Hematopoietic multipotent progenitor cell treated with erythropoietin and hydrocortisone succinate and interleukin-3 and kit ligand, for 17 days (in vitro differentiated cells): ENCODE results near the gene HMGB1.

Experiments
- DNase-seq: peaks from one replicate; pipeline ENCODE4 v3.0.0-alpha.2; 2015; ENCODE audit warnings: low spot score

Gene HMGB1

DNA sequence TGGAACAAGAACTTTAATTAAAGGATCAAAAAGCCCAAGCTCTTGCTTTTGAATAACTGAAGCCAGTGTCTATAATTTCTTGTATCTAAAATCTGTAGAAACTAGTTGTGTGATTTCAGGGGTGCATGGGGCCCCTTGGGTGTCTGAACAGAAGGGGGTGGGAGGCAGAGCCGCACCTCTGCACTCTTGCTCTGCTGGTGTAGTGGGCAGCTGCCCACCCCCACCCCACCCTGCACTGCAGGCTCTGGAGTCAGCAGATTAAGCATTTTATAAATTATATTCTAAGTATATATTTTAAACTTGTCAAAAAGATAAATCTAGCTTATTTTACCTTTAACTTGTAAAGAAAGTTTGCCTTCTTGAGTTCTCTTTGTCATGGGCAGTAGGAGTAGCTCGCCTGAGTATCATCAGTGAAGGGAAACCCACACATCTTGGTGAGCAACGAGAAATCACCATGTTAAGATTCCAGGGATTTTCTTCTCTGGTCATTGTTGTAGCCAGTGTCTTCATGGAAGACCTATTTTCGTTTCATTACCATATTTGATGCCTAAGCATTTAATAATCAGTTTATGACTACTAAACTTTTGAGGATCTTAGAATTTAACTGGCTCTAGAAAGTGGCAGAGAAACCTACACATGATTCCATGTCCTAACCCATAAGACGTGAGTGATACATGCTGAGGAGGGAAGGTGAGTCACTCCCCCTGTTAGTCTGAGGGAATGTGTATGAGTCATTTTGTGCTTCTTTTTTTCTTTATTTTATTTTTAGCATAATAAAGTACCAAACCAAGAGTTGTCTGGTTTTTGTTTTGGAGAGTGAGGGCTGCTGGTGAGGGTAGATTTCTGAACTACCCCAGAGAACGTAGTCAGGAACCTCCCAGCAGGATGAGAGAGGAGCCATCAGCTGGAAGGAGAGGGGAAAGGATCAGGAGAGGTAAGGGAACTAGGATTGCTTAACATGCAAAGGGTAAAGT lies 35.7 kb downstream of the HMGB1 start:
- no peak for DNase-seq

DNA sequence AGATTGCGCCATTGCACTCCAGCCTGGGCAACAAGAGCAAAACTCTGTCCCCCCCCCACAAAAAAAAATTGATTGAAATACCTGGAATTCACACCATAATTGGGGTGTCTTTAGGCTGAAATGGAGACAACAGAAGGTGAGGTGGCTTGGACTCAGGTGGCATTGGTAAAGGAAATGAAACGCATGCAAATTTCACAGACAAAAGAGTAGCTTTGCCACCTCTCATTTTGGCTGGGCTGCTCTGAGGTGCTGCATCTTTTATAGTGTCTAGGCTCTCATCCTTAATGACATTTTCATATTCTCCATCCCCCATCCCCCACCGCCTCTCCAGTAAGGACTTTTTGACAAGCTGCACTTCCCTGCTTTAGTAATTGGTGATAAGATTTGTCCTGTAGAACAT lies 36.5 kb downstream of the HMGB1 start:
- DNase-seq, result no peak

DNA sequence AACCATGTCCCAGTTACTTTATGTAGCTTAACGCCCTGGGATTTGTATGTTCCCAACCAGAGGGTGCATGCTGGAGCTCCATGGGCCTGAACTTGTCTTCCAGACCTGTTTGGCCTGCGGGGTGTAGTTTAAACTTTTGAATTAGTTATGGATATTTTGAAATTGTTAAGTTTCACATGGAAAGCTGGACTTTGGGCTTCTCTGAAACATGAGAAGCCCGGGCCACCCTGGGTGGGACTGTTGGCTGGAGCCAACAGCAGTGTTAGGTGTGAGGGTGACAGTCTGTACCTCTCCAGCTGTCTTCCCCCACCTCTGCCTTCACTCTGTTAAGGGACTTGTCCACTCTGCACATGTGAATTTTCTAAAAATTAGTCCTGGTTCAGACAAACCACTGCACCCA lies 41.8 kb downstream of the HMGB1 start:
- DNase-seq, result no peak

DNA sequence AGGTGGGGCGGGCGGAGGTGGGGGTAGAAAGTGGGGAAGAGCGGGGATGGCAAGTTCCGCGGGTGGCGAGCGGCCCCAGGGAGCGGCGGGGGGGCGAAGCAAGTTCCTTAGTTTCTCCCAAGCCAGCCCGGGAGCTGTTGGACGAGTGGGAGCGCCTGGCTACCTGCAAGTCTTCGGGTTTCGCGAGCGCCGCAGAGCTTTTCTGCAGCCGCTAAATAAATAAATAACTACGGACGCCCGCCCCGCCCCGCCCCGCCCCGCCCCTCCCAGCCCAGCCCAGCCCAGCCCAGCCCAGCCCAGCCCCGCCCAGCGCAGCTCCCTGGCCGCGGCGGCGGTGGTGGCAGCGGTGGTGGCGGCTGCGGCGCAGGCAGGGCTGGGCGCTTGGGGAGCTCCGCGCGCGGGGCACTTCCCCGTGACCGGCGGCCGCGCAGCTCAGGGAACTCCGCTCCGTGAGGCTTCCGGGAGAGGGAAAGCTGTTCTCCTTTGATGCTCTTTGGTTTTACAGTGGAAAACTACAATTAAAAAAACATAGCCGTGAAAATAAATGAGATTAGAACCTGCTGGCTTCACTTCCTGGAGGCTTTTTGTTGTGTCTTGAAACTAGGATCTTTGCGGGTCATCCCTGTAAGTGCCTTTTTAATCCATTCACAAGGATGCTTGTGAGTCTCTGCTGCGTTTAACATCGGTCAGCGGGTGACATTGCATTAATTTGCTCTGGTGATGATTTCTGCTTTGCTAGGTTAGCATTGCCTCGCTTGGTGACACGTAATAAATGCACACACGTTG lies 43.5 kb downstream of the HMGB1 start, which contains the start of gene UBE2L5:
Gene UBE2L5 (plus strand): TSS at position 440 of the 786 bp plus-strand sequence. CDS start 5,498 bp downstream, outside the sequence.
- DNase-seq, result peak; percentile 16

DNA sequence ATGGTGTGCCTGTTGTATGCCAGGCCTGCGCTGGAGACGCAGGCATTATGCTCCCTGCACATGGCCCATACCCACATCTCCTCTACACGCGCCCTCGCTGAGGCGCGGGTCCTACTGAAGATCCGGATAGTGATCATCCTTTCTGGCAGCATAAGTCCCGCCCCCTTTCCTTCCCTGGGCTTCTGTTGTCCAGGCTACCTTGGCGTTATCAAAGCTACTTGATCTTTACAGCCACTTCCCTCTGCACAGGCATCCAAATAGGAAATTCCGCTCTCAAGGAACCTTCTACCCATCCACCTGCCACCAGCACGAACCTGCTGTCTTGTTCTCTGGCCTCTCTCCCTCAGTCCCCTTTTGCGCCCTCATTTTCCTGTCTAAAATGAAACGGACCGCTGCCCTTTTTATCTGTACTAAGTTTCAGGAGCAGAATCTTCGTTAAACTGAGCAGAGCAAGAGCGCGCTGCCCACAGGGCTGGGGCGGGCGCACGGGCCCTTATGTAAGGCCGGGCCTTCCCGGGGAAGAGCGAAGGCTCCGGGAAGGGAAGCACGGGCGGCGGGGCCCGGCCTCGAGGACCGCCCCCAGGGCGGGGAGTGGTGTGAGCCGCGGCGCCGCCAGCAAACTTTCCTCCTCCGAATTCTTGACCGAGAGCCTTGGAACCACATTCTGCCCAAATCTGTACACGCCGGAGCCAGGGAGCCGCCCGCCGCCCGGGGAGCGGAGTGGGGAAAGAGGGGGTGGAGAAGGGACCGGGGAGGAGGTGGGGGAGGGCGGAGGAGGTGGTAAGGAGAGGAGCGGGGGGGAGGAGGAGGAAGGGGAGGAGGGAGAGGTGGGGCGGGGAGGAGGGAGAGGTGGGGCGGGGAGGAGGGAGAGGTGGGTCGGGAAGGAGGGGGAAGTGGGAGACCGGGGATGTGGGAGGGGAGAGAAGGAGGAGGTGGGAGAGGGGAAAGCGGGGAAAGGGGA lies 44.4 kb downstream of the HMGB1 start:
- DNase-seq, result no peak

DNA sequence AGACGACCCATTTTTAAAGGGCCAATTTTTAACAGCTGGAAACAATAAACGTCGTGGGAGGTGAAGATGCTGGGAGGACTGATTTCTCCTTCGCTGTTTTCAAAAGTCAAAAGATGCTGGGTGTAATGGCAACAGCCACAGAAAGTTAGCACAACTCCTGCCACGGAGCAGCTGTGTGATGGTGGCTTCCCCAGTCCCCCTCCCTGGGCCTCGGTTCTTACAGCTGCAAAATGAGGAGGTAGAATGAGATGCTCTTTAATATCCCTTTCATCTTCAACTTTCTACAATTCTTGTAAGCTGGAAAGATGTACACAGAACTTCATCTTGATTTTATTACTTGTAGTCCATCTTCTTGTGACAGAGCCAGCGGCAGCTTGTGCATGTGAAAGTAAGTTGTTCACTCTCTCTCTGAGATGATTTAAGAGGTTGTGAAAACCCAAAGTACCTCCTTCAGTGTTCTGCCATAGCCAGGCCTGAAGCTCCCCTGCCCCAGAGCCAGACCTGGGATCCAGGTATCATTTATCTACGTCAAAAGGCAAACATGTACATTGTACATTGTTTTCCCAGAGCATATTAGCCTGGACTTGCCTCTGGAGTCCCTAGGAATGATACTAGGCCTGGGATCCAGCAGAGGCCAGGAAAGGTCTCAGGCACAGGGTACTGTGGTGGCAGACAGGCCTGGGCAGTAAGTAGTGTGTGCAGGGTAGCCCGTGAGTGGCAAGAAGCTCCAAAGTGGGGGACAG lies 46.8 kb downstream of the HMGB1 start:
- DNase-seq, result no peak

DNA sequence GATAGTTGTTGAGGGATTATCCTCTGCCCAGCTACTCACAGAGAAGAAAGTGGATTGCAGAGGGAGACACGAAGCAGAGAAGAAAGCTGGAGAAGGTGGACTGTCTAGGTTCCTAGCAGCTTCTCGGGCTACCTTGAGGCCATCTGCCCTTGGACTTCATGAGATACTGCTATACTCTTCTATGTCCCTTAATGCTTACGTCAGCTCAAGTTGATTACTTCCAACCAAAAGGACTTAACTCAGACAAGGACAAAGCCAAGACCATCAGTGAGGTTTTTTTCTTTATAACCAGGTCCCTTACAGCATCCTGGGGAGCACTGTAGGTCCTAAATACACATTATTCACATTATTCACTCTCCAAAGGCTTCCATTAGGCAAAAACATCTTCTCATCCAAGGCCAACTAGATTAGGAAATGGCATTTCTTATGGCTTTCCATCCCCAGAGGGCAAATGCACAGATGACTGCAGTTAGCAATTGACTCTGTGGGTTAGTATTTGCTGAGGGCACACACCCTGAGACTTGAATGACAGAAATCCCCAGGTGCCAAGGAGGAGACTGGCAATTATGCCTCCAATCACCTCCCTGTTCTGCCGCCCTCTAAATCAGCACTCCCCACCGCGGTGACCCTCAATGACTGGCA lies 47.5 kb downstream of the HMGB1 start:
- DNase-seq, result no peak

DNA sequence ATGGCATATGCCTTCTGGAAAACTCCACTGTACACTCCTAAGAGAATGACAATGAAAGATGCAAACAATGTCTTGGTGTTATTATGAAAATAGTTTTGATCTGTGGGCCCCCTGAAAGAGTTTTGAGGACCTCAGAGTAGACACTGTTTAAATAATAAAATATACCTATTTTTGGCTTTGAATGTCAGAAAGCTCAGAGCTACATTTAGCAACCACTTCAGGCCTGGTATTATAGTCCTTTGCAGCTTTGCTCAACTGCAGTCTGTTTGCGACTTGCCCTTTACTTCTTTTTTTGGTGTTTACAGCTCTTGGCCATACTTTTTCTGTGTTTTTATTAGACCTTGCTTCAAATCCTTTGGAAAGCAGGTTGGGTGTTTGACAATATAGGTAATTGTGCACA lies 49.3 kb downstream of the HMGB1 start:
- DNase-seq, result no peak

DNA sequence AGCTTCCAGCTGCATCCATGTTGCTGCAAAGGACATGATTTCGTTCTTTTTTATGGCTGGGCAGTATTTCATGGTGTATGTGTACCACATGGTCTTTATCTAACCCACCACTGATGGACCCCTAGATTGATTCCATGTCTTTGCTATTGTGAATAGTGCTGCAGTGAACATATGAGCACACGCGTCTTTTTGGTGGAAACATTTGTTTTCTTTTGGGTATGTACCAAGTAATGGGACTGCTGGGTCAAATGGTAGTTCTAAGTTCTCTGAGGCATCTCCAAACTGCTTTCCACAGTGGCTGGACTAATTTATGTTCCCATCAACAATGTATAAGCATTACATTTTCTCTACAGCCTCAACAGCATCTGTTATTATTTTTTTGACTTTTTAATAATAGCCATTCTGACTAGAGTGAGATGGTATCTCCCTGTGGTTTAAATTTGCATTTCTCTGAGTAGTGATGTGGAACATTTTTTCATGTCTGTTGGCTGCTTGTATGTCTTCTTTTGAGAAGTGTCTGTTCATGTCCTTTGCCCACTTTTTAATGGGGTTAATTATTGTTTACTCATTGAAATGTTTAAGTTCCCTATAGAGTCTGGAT lies 50.2 kb downstream of the HMGB1 start:
- no peak for DNase-seq

DNA sequence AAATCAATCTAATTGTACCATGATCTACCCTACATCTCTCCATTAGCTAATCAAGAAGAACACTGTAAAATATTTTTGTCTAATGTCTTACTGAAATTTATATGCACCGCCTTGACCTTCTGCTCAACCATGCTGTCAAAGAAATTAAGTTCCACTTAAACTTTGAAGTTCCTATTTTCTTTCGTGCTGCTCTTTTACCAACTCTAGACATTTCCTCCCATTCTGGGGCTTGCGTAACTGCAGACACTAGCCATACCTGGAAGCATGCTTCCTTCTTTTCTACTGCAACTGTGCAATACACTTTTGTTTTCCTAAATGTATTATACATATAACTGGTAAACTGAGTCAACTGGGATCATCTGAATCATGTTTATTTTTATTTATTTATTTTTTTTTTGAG lies 51.9 kb downstream of the HMGB1 start:
- no peak for DNase-seq

DNA sequence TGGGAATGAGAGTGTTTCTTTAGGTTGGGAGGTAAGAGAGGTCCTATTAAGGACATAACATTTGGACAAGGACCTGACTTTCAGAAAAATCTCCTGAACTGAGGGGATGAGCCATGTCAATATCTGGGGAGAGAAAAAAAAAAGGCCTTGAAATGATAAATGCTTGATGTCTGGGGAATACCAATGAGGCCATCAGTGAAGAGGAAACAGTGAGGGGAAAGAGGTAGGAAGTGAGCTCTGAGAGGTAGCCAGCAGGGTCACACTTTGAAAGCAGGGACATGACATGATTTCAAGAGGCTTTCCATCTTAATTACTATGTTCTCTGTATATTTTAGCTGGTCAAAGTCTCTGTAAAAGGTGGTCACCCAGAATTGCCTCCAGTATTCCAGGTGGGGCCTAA lies 53.4 kb downstream of the HMGB1 start:
- no peak for DNase-seq

DNA sequence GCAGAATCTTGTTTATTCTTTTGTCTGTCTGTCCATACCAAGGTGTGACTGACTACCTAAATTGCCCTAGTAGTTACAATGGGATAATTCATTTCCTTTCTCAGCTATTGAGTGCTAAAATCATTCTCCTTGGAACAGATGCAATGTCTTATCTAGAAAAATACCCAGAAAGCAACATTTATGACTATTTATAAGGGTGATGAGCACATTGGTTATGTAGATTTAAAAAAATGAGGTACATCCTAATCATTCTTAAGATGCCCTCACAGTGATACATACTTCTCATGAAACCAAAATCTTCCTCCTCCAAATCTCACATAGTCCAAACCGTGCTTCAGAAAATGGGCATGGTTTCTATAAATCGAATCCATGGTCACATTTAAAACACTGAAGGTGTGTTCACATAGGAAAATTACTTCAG lies 55.0 kb downstream of the HMGB1 start:
- no peak for DNase-seq

DNA sequence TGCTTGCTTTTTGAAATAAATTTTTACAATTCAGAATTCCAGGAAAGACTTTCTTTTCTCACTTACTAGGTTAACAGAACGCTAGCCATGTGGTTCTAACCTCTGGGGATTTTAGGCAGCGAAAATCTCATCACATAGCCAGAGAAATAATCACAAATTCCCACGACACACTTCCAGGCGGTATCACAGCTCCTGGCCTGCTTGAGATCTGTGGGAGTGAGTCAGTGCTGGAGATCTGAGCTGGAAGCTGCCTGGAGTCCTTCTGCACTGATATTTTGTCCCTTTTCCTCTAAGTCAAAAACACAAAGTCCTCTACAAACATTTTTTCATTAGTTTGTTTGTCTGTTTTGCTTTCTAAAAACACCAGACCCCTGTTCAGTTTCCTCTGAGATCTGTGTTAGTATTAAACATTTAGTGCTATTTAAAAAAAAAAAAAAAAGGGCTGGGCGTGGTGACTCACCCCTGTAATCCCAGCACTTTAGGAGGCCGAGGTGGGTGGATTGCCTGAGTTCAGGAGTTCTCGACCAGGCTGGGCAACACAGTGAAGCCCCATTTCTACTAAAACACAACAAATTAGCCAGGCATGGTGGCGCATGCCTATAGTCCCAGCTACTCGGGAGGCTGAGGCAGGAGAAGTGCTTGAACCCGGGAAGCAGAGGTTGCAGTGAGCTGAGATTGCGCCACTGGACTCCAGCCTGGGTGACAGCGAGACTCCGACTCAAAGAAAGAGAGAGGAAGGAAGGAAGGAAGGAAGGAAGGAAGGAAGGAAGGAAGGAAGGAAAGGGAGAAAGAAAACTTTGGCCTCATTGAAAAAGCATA lies 55.6 kb downstream of the HMGB1 start:
- no peak for DNase-seq

DNA sequence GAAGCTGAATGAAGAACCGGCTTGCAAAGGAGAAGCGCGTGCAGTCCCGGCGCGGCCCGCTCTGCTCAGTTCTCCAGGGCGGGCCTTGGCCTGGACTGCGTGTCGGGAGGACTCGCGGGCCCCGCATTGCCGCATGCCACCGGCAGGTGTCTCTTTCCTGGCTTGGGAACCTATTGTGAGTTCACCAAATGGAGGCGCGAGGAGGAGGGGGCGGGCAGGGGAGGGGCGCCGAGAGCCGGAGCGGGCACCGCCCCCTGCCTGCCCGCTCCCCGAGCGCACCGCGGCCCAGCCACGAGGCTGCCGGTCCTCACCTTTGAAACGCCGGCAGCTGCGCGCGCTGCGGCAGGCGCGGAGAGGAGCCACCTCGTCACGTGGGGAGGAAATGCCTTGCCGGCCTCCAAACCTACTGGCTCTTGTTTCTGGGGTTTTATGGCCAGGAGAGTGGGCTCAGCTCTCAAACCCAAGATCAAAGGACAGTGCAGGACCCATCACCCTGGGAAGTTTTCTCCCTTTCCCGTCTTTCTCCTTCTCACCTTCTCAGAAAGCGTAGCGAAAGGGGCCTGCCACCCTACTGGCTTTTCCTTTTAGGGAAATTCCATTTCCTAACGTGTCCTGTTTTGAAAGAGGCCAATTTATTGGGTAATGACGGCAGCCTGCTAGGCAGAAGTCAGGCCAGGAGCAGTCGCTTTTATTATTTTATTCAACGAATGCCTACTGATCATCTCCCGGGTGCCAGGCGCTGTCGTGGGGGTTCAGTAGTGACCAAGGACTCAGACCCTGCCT lies 57.2 kb downstream of the HMGB1 start:
- peak; percentile 68 for DNase-seq

DNA sequence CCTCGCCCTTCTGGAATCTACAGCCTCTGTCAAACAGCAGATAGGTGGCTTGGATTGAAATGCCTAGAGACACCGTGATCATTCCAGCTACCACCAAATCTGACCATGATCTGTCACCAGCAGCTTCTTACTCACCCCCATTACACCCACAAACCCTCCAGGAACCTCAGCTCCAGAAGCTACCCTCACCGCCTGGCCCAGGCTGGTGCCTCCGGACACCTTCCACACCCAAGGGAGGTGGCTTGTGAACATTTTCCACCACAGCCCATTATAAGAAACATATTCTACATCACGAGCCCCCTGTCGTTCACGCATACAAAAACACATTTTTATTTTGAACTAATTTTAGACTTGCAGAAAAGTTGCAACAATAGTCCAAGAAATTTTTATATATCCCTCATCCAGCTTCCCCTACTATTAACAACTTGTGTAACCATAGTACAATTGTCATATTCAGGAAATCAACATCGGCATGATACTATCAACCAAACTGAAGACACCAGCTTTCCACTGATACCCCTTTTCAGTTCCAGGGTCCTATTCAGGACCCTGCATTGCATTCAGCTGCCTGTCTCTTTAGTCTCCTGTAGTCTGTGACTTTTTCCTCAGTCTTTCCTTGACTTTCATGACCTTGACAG lies 58.8 kb downstream of the HMGB1 start:
- DNase-seq, result no peak
